ENCODE measurements around the gene MYBBP1A. TPM values are rescaled to one million over a fixed set of nuclear protein-coding genes. Genes with fewer than 3 reads are reported as not detected.

Gene MYBBP1A
- total RNA-seq, 1 experiment from 2014 or later, result 155 TPM

- POLR2A ChIA-PET (ENCODE audit: unreplicated experiment), result no interaction called here
- CTCF ChIA-PET, result no interaction called here
Measured at GRCh38 chr17:4534928-4535666, 20.1 kb downstream of the MYBBP1A start.

GRCh38 chr17:4534515-4534914, 20.7 kb downstream of the MYBBP1A start:
- intact Hi-C loops (cut with micrococcal nuclease), result loop anchor here (10.0 kb wide), 1 partner anchor 110 kb away; no protein-coding TSS in a partner anchor

More at GRCh38 chr17:4534928-4535666, 20.1 kb downstream of the MYBBP1A start:
- no peaks in the 10 kb centered on the region; the same call in 1 of the 2 replicates for H4K20me1 ChIP-seq (ENCODE audit: low read length)
- TF ChIP-seq CTCF (conservative IDR thresholded peaks at IDR 0.05; ENCODE audit: low read depth, low read length), result no peak
- TF ChIP-seq EZH2phosphoT487 (IDR thresholded peaks at IDR 0.05; ENCODE audit: borderline replicate concordance, low read length), result no peak
- no peak for TF ChIP-seq EZH2 (IDR thresholded peaks at IDR 0.05; ENCODE audit: low read length, unreplicated experiment)
- peaks cover 8% of the 10 kb centered on the region; the same call in 1 of the 2 replicates for H3K4me1 ChIP-seq (ENCODE audit: insufficient read depth, low read length)
- no peaks in the 10 kb centered on the region for H3K36me3 ChIP-seq (ENCODE audit: low read depth, low read length)
- H3K9ac ChIP-seq (ENCODE audit: low read length), result no peak overlapping the region
- H3K4me3 ChIP-seq (ENCODE audit: low read length), result no peak overlapping the region
- ATAC-seq (no peak), DNase-seq (no peak)
- intact Hi-C loops (cut with micrococcal nuclease), result loop anchor here (10.0 kb wide), 1 partner anchor 110 kb away; no protein-coding TSS in a partner anchor
- H3K27me3 ChIP-seq (ENCODE audit: low read length), result no peaks in the 10 kb centered on the region
- H3F3A ChIP-seq (ENCODE audit: low read length, unreplicated experiment), result no peaks in the 10 kb centered on the region
- no TSS peak for BruUV-seq (replicated peaks)
- no peaks in the 10 kb centered on the region for H3K79me2 ChIP-seq (ENCODE audit: low read length)
- H3K9me3 ChIP-seq (ENCODE audit: low read length), result no peaks in the 10 kb centered on the region
- H3K9me2 ChIP-seq (replicated peaks; ENCODE audit: low read length), result no peaks in the 10 kb centered on the region
- no peak overlapping the region for H3K27ac ChIP-seq (ENCODE audit: low read length)
- no peak overlapping the region for H3K4me2 ChIP-seq (ENCODE audit: low read length)
- no peak overlapping the region for H2AFZ ChIP-seq (ENCODE audit: low read length)

More at GRCh38 chr17:4534515-4534914, 20.7 kb downstream of the MYBBP1A start:
- ChIA-PET POLR2A (ENCODE audit: unreplicated experiment) (no interaction called here), CTCF (no interaction called here)
- Histone ChIP-seq H3K9ac (ENCODE audit: low read length) (no peak overlapping the region), H3K27me3 (ENCODE audit: low read length) (no peaks in the 10 kb centered on the region), H3F3A (ENCODE audit: low read length, unreplicated experiment) (no peaks in the 10 kb centered on the region), H3K9me2 (replicated peaks; ENCODE audit: low read length) (no peaks in the 10 kb centered on the region), H4K20me1 (ENCODE audit: low read length) (no peaks in the 10 kb centered on the region; the same call in 1 of the 2 replicates), H3K79me2 (ENCODE audit: low read length) (no peaks in the 10 kb centered on the region), H2AFZ (ENCODE audit: low read length) (no peak overlapping the region), H3K4me3 (ENCODE audit: low read length) (no peak overlapping the region), H3K36me3 (ENCODE audit: low read depth, low read length) (no peaks in the 10 kb centered on the region), H3K27ac (ENCODE audit: low read length) (no peak overlapping the region), H3K4me1 (ENCODE audit: insufficient read depth, low read length) (peaks cover 8% of the 10 kb centered on the region; the same call in 1 of the 2 replicates), H3K4me2 (ENCODE audit: low read length) (0 out of 2 replicates have a peak overlapping the region, but pooled peaks have one; percentile 21), H3K9me3 (ENCODE audit: low read length) (no peaks in the 10 kb centered on the region)
- no peak for DNase-seq
- peak; percentile 27 for ATAC-seq
- BruUV-seq (replicated peaks), result no TSS peak
- TF ChIP-seq CTCF (conservative IDR thresholded peaks at IDR 0.05; ENCODE audit: low read depth, low read length), result no peak
- no peak for TF ChIP-seq EZH2 (IDR thresholded peaks at IDR 0.05; ENCODE audit: low read length, unreplicated experiment)
- no peak for TF ChIP-seq EZH2phosphoT487 (IDR thresholded peaks at IDR 0.05; ENCODE audit: borderline replicate concordance, low read length)
